ENCODE data around the gene HAGHL. TPM values are rescaled to one million over a fixed set of nuclear protein-coding genes. Genes with fewer than 3 reads are reported as not detected.

The HAGHL gene, protein sequence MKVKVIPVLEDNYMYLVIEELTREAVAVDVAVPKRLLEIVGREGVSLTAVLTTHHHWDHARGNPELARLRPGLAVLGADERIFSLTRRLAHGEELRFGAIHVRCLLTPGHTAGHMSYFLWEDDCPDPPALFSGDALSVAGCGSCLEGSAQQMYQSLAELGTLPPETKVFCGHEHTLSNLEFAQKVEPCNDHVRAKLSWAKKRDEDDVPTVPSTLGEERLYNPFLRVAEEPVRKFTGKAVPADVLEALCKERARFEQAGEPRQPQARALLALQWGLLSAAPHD
- total RNA-seq (2021) (2.5 and 3.5 TPM in 2 replicates), Bru-seq, nascent RNA (percentile 11 among the genes with signal in this experiment), BruChase-seq, experiment 1, labeled RNA remaining after a 2-hour chase (percentile 26 among the genes with signal in this experiment), BruChase-seq, experiment 2, labeled RNA remaining after a 6-hour chase (percentile 42 among the genes with signal in this experiment)
- long read RNA-seq, partial matches to known transcripts, result 0 of 5 reads
- long read RNA-seq, other reads (novel, unspliced or antisense), result 2 of 5 reads

DNA sequence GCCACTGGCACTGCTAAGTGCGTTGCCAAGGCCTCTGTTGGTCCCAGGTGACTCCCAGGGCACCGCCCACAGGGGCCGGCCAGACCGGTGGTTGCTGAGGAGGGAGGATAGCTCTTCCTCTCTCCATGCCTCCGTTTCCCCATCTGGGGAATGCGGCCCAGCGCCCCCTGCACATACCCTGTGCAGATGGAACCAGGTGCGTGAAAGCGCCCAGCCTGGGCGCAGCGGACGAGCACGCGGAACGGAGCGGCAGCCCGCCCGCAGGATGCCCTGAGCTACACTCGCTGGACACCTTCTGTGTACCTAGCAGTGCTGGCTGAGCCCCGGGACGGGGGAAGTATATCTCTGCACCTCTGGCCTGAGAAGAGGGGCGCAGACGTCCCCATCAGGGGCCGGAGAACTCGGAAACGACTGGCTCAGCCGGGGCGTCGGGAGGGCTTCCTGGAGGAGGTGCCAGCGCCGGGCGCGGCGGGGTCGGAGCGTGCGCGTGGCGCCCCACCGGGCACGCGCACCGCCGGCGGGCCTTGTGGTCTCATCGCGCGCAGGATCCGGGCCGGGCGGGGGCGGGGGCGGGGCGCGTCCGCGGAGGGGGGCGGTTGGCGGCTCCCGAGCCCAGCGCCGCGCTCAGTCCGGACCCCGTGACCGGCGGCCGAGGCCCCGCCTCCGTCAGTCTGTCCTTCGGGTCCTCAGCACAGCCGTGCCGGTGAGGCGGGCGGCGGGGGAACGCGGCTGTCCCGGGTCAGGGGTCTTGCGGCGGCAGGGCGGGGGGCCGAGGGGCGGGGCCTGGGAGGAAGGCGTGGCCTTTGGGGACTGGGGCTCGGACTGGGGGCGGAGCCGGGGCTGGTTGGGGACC is at the start of gene HAGHL, which contains the start of gene CCDC78:
TSS of gene HAGHL (plus strand) at position 669 of the 853 bp plus-strand sequence. CDS start 404 bp downstream, outside the sequence.
TSS of gene CCDC78 (minus strand) at position 6 of the 853 bp plus-strand sequence. CDS start 76 bp downstream, outside the sequence.
- H3K4me3 ChIP-seq (ENCODE audit: low read depth, low read length, poor library complexity, severe bottlenecking), result peak within 1 kb of the TSS; percentile 52
- no TSS peak for BruUV-seq (replicated peaks)
- POLR2A ChIA-PET (ENCODE audit: low non-redundant PET), result no interaction called here
- CTCF ChIA-PET, result interaction anchor here (0.6 kb wide), 1 partner anchor 73 kb away, joined by 3 read pairs; no protein-coding TSS in a partner anchor
- H3K36me3 ChIP-seq (ENCODE audit: insufficient read depth, low read length, poor library complexity, severe bottlenecking), result no peaks in the 10 kb centered on the region
- no peak within 1 kb of the TSS for H3K27ac ChIP-seq (ENCODE audit: low read depth, low read length, poor library complexity, severe bottlenecking)
- H3K27me3 ChIP-seq (replicated peaks; ENCODE audit: insufficient read depth, low read depth, low read length, poor library complexity), result no peaks in the 10 kb centered on the region
- intact Hi-C loops (cut with micrococcal nuclease; ENCODE audit: unreplicated experiment), result no loop called here
- H3K9me3 ChIP-seq (ENCODE audit: low read depth, low read length, poor library complexity, severe bottlenecking), result no peaks in the 10 kb centered on the region
- peak; percentile 53 for DNase-seq (ENCODE audit: low spot score)
- peaks cover 10% of the 10 kb centered on the region for H3K4me1 ChIP-seq (ENCODE audit: insufficient read depth, low read length, poor library complexity, severe bottlenecking)
- TF ChIP-seq, protein P1, sequence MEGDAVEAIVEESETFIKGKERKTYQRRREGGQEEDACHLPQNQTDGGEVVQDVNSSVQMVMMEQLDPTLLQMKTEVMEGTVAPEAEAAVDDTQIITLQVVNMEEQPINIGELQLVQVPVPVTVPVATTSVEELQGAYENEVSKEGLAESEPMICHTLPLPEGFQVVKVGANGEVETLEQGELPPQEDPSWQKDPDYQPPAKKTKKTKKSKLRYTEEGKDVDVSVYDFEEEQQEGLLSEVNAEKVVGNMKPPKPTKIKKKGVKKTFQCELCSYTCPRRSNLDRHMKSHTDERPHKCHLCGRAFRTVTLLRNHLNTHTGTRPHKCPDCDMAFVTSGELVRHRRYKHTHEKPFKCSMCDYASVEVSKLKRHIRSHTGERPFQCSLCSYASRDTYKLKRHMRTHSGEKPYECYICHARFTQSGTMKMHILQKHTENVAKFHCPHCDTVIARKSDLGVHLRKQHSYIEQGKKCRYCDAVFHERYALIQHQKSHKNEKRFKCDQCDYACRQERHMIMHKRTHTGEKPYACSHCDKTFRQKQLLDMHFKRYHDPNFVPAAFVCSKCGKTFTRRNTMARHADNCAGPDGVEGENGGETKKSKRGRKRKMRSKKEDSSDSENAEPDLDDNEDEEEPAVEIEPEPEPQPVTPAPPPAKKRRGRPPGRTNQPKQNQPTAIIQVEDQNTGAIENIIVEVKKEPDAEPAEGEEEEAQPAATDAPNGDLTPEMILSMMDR (conservative IDR thresholded peaks at IDR 0.05; ENCODE audit: low read depth, low read length), result no peak
- TF ChIP-seq EZH2 (IDR thresholded peaks at IDR 0.05; ENCODE audit: borderline replicate concordance, low read depth, low read length, poor library complexity, severe bottlenecking), result no peak

DNA sequence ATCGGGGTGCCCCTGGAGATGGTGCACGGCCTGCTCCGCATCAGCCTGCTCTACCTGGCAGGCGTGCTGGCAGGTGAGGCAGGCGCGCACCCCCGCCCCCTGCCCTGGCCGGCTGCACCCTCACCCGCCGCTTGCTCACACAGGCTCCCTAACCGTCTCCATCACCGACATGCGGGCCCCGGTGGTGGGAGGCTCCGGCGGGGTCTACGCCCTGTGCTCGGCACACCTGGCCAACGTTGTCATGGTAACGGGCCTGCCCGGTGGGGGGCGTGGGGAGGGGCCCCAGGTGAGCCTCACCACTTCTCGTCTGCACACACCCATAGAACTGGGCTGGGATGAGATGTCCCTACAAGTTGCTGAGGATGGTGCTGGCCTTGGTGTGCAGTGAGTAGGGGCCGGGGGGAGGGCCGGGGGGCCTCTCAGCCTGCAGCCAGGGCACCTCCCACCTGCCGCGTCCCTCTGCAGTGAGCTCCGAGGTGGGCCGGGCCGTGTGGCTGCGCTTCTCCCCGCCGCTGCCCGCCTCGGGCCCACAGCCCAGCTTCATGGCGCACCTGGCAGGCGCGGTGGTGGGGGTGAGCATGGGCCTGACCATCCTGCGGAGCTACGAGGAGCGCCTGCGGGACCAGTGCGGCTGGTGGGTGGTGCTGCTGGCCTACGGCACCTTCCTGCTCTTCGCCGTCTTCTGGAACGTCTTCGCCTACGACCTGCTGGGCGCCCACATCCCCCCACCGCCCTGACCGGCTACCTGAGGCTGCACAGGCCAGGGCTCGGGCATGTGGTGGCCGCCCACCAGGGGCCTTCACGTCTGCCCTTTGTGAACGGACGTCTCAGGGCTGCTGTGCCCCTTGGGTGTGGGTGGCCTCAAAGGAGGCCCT is 49.4 kb upstream of the HAGHL start:
- CTCF ChIA-PET, result no interaction called here
- Histone ChIP-seq H3K27ac (ENCODE audit: low read depth, low read length, poor library complexity, severe bottlenecking) (no peak overlapping the region), H3K36me3 (ENCODE audit: insufficient read depth, low read length, poor library complexity, severe bottlenecking) (peaks cover 29% of the 10 kb centered on the region), H3K4me3 (ENCODE audit: low read depth, low read length, poor library complexity, severe bottlenecking) (no peak overlapping the region), H3K9me3 (ENCODE audit: low read depth, low read length, poor library complexity, severe bottlenecking) (no peaks in the 10 kb centered on the region), H3K27me3 (replicated peaks; ENCODE audit: insufficient read depth, low read depth, low read length, poor library complexity) (no peaks in the 10 kb centered on the region), H3K4me1 (ENCODE audit: insufficient read depth, low read length, poor library complexity, severe bottlenecking) (peaks cover 31% of the 10 kb centered on the region)
- intact Hi-C loops (cut with micrococcal nuclease; ENCODE audit: unreplicated experiment), result no loop called here
- TF ChIP-seq, protein P1 (conservative IDR thresholded peaks at IDR 0.05; ENCODE audit: low read depth, low read length), result no peak
- no peak for TF ChIP-seq EZH2 (IDR thresholded peaks at IDR 0.05; ENCODE audit: borderline replicate concordance, low read depth, low read length, poor library complexity, severe bottlenecking)
- POLR2A ChIA-PET (ENCODE audit: low non-redundant PET), result no interaction called here
- DNase-seq (ENCODE audit: low spot score), result no peak
- BruUV-seq (replicated peaks), result no TSS peak

Data from A673 (cell line).